ENCODE measurements around the gene MCM8. TPM values are rescaled to one million over a fixed set of nuclear protein-coding genes. Genes with fewer than 3 reads are reported as not detected.
A peak's percentile ranks its signal among the peaks of the same experiment; 100 is the strongest.

Gene MCM8
- 26.6 and 27.0 TPM in 2 replicates for total RNA-seq (2014; rRNA removed)
- percentile 80 among the genes with signal in this experiment for Bru-seq, nascent RNA
- percentile 79 among the genes with signal in this experiment for BruChase-seq, experiment 1, labeled RNA remaining after a 6-hour chase
- BruChase-seq, experiment 2, labeled RNA remaining after a 2-hour chase: percentile 71 among the genes with signal in this experiment
- long read RNA-seq, partial matches to known transcripts: 5 of 7 reads
- long read RNA-seq, other reads (novel, unspliced or antisense): 0 of 7 reads

DNA sequence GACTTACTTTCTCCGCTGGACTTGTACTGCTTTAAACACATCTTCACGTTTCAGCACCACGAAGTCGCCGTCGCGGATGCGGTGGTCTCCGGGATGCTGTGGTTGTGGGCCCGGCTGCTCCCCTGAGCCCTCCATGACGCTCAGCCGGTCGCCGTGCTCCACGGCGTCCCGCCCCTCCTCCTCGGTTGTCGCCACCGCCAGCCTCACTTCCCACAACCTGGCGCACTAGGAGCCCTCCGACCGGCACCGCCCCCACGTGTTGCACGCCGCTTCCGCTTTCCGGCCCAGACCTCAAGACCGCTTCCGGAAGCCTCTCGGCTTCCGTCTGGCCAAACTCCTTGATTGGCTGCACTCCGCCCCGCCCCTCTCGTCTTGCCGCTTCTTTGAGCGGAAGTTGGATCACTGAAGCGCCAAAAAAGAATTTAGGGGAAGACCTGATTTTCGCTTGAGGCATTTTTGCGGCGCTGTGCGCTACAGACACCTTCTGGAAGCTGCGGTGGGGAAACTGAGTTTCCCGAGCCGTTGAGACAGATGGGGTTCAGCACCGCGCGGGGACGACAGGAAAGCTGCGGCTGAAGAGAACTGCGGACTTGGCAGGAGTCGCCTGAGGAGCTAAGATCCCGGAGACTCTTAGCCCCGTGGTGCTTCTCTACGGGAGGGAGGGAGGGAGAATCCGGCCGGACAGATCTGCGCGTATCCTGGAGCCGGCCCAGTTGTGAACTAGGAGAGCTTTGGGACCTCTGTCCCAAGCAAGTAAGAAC lies at the start of gene MCM8, which contains the start of gene TRMT6:
Gene MCM8 (plus strand): TSS at position 382 of the 761 bp plus-strand sequence. CDS start 1,364 bp downstream, outside the sequence.
Gene TRMT6 (minus strand): TSS at position 263 of the 761 bp plus-strand sequence. CDS start 128 bp downstream, at position 135.
- Histone ChIP-seq H3K9ac (ENCODE audit: low read length) (peak within 1 kb of the TSS; percentile 92), H2AFZ (ENCODE audit: low read length) (peak within 1 kb of the TSS; percentile 85), H3K4me2 (ENCODE audit: low read length) (peak within 1 kb of the TSS; percentile 98), H3K4me1 (ENCODE audit: insufficient read depth, low read length) (peaks cover 47% of the 10 kb centered on the region), H3K79me2 (ENCODE audit: low read length) (peaks cover 65% of the 10 kb centered on the region), H3K36me3 (ENCODE audit: low read depth, low read length) (peaks cover 48% of the 10 kb centered on the region), H3F3A (ENCODE audit: low read length, unreplicated experiment) (peaks cover 5% of the 10 kb centered on the region), H3K4me3 (ENCODE audit: low read length) (peak within 1 kb of the TSS; percentile 85), H4K20me1 (ENCODE audit: low read length) (peaks cover 7% of the 10 kb centered on the region; the same call in 1 of the 2 replicates), H3K9me2 (replicated peaks; ENCODE audit: low read length) (no peaks in the 10 kb centered on the region), H3K9me3 (ENCODE audit: low read length) (no peaks in the 10 kb centered on the region), H3K27me3 (ENCODE audit: low read length) (no peaks in the 10 kb centered on the region), H3K27ac (ENCODE audit: low read length) (peak within 1 kb of the TSS; percentile 77)
- DNase-seq (peak; percentile 99), ATAC-seq (peak; percentile 90)
- ChIA-PET CTCF (interaction anchor here (0.5 to 0.6 kb wide), 3 partner anchors 417 to 709 kb away, joined by 3 to 9 read pairs (median 3); no protein-coding TSS in a partner anchor), POLR2A (ENCODE audit: unreplicated experiment) (interaction anchor here (0.5 to 0.7 kb wide), 4 partner anchors 16 to 171 kb away, joined by 3 to 14 read pairs (median 4); no protein-coding TSS in a partner anchor)
- intact Hi-C loops (cut with micrococcal nuclease): loop anchor here (1.0 to 5.0 kb wide), 4 partner anchors 23 to 127 kb away; no protein-coding TSS in a partner anchor
- BruUV-seq (replicated peaks): no TSS peak
- TF ChIP-seq, protein P1, sequence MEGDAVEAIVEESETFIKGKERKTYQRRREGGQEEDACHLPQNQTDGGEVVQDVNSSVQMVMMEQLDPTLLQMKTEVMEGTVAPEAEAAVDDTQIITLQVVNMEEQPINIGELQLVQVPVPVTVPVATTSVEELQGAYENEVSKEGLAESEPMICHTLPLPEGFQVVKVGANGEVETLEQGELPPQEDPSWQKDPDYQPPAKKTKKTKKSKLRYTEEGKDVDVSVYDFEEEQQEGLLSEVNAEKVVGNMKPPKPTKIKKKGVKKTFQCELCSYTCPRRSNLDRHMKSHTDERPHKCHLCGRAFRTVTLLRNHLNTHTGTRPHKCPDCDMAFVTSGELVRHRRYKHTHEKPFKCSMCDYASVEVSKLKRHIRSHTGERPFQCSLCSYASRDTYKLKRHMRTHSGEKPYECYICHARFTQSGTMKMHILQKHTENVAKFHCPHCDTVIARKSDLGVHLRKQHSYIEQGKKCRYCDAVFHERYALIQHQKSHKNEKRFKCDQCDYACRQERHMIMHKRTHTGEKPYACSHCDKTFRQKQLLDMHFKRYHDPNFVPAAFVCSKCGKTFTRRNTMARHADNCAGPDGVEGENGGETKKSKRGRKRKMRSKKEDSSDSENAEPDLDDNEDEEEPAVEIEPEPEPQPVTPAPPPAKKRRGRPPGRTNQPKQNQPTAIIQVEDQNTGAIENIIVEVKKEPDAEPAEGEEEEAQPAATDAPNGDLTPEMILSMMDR (conservative IDR thresholded peaks at IDR 0.05; ENCODE audit: low read depth, low read length): no peak
- TF ChIP-seq EZH2phosphoT487 (IDR thresholded peaks at IDR 0.05; ENCODE audit: borderline replicate concordance, low read length) (no peak), EZH2 (IDR thresholded peaks at IDR 0.05; ENCODE audit: low read length, unreplicated experiment) (no peak)

DNA sequence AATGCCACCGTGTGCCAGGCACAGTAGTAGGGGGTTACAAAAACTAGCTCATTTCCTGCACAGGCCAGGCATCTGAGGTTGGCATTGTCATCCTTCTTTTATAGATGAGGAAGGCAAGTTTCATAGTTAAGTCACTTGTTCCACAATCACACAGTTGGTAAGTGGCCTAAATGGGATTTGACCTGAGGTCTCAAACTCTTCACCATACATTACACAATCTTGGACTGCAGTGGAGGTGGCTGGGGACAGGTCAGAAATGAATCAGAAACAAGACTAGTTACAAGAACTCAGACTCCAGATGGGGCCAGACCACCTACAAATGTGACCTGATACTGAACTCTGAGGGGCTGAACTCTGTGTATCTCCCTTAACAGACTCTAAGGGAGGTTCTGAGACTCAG lies 49.5 kb upstream of the MCM8 start:
- Histone ChIP-seq H3K27ac (ENCODE audit: low read length) (no peak overlapping the region), H3K4me1 (ENCODE audit: insufficient read depth, low read length) (no peaks in the 10 kb centered on the region), H3K4me2 (ENCODE audit: low read length) (no peak overlapping the region), H3K4me3 (ENCODE audit: low read length) (no peak overlapping the region), H4K20me1 (ENCODE audit: low read length) (no peaks in the 10 kb centered on the region), H3K27me3 (ENCODE audit: low read length) (peaks cover 76% of the 10 kb centered on the region), H2AFZ (ENCODE audit: low read length) (no peak overlapping the region), H3K9ac (ENCODE audit: low read length) (no peak overlapping the region), H3K9me3 (ENCODE audit: low read length) (no peaks in the 10 kb centered on the region), H3F3A (ENCODE audit: low read length, unreplicated experiment) (no peaks in the 10 kb centered on the region), H3K9me2 (replicated peaks; ENCODE audit: low read length) (no peaks in the 10 kb centered on the region), H3K36me3 (ENCODE audit: low read depth, low read length) (no peaks in the 10 kb centered on the region), H3K79me2 (ENCODE audit: low read length) (no peaks in the 10 kb centered on the region)
- TF ChIP-seq EZH2 (IDR thresholded peaks at IDR 0.05; ENCODE audit: low read length, unreplicated experiment) (no peak), EZH2phosphoT487 (IDR thresholded peaks at IDR 0.05; ENCODE audit: borderline replicate concordance, low read length) (no peak)
- TF ChIP-seq, protein P1 (conservative IDR thresholded peaks at IDR 0.05; ENCODE audit: low read depth, low read length): no peak
- ATAC-seq (no peak), DNase-seq (no peak)
- ChIA-PET POLR2A (ENCODE audit: unreplicated experiment) (no interaction called here), CTCF (no interaction called here)
- BruUV-seq (replicated peaks): no TSS peak
- intact Hi-C loops (cut with micrococcal nuclease): no loop called here

All from PC-3 (cell line).